GM06990 (cell line): ENCODE measurements around the gene DCUN1D2.

Experiments used
- DNase-seq: peaks from one replicate; pipeline ENCODE4 v3.0.0-alpha.2; 2011; ENCODE audit not compliant: insufficient read length; ENCODE audit errors: extremely low read depth
- H3K27me3 ChIP-seq: replicated peaks from 2 replicates; pipeline ENCODE4 v1.6.0; 2011; ENCODE audit warnings: low read length; ENCODE audit not compliant: control insufficient read depth, insufficient read depth
- H3K36me3 ChIP-seq: 2 replicates; pipeline ENCODE4 v1.5.1; 2011; ENCODE audit warnings: low read length; ENCODE audit not compliant: control insufficient read depth, insufficient read depth
- H3K4me3 ChIP-seq: replicated peaks from 2 replicates; pipeline ENCODE4 v1.5.1; 2011; ENCODE audit warnings: low read depth, mild to moderate bottlenecking, control low read depth, low read length
- TF ChIP-seq, protein P1 (sequence below): IDR thresholded peaks from 2 replicates; pipeline ENCODE4 v1.5.1; 2011; ENCODE audit warnings: low read length, control low read depth, mild to moderate bottlenecking, inconsistent platforms; ENCODE audit not compliant: insufficient read depth, poor library complexity, severe bottlenecking

The DCUN1D2 gene

DNA sequence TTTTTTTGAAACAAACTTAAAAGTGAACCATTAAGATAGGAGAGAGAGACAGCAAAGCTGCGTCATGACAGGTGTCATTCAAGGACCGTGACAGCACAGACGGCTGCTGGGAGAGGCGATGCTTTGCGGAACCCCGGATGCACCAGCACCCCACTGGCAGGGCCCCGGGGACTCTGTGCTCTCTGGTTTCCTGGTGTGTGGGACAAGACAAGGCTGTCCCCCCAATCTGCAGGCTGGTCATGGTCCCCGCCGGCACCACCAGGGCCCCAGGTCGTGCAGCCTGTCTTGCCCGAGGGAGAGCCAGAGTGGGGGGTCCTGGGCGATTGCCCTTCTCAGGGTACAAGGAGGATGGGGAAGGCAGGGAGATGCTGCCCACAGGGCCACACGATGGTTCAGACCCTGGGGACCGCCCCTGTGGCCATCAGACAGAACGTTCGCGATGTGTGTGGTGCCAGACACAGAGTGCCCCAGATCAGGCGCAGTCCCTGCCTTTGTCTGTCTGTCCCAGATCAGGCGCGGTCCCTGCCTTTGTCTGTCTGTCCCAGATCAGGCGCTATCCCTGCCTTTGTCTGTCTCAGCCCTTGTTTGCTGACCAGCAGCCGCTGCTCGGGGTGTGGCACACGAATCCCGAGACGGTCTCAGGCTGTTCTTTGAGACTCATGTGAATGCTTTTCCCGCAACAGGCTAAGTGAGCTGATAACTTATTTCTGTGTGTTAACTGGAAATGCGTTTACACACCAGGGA, 73.3 kb downstream of the DCUN1D2 start:
- no peak for DNase-seq
- no peak overlapping the region for H3K4me3 ChIP-seq
- H3K27me3 ChIP-seq = no peaks in the 10 kb centered on the region; the same call in 1 of the 2 replicates
- no peaks in the 10 kb centered on the region for H3K36me3 ChIP-seq
- TF ChIP-seq, protein P1, sequence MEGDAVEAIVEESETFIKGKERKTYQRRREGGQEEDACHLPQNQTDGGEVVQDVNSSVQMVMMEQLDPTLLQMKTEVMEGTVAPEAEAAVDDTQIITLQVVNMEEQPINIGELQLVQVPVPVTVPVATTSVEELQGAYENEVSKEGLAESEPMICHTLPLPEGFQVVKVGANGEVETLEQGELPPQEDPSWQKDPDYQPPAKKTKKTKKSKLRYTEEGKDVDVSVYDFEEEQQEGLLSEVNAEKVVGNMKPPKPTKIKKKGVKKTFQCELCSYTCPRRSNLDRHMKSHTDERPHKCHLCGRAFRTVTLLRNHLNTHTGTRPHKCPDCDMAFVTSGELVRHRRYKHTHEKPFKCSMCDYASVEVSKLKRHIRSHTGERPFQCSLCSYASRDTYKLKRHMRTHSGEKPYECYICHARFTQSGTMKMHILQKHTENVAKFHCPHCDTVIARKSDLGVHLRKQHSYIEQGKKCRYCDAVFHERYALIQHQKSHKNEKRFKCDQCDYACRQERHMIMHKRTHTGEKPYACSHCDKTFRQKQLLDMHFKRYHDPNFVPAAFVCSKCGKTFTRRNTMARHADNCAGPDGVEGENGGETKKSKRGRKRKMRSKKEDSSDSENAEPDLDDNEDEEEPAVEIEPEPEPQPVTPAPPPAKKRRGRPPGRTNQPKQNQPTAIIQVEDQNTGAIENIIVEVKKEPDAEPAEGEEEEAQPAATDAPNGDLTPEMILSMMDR = no peak

- Histone ChIP-seq H3K4me3 (no peak overlapping the region), H3K27me3 (no peaks in the 10 kb centered on the region; the same call in 1 of the 2 replicates), H3K36me3 (no peaks in the 10 kb centered on the region)
- no peak for DNase-seq
- TF ChIP-seq, protein P1 = no peak
Measured at GRCh38 chr13:113415825-113416224, 74.7 kb downstream of the DCUN1D2 start.

DNA sequence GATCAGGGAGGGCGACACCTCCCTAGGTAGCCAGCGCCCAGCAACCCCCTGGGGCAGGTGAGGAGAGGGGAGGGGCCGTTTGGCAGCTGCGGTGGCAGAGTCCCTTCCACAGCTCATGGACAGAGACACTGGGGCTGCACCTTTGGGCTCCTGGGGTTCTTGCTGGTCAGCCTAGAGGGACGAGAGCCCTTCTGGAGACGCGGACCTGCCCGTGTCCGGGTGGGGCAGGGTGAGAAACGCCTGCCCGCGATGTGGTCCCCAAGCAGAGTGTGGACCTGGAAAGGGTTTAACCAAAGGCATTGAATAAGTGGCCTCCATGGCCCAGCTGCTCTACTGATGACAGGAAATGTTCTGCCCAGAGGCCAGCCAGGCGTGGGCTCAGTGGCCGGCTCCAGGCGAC, 75.5 kb downstream of the DCUN1D2 start:
- no peaks in the 10 kb centered on the region for H3K36me3 ChIP-seq
- no peak for DNase-seq
- H3K27me3 ChIP-seq = no peaks in the 10 kb centered on the region; the same call in none of the 2 replicates
- no peak overlapping the region for H3K4me3 ChIP-seq
- TF ChIP-seq, protein P1 = no peak

DNA sequence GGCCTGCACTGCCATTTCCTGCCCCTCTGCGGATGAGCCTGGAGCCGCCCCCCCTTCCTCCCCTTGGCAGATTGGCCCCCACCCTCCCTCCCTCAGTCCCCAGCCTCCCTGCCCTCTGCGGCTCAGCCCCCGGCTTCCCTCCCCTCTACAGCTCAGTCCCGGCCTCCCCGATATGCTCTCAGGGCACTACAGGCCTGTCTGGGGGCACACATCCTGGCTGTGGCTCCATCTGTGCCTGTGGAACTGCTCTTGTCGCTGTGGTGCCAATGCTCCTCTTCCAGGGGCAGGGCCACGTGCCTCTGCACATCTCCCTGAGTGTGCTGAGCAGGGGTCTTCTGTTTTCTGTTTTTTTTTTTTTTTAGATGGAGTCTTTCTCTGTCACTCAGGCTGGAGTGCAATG, 76.2 kb downstream of the DCUN1D2 start:
- Histone ChIP-seq H3K27me3 (no peaks in the 10 kb centered on the region; the same call in none of the 2 replicates), H3K36me3 (no peaks in the 10 kb centered on the region), H3K4me3 (no peak overlapping the region)
- TF ChIP-seq, protein P1 = no peak
- no peak for DNase-seq

- TF ChIP-seq, protein P1 = no peak
- Histone ChIP-seq H3K27me3 (no peaks in the 10 kb centered on the region; the same call in none of the 2 replicates), H3K36me3 (no peaks in the 10 kb centered on the region), H3K4me3 (no peak overlapping the region)
- DNase-seq = no peak
Measured at GRCh38 chr13:113413898-113414282, 76.6 kb downstream of the DCUN1D2 start.
